ENCODE results near the gene RPS10.

GRCh38 chr6:34475238-34475682 lies 49.4 kb upstream of the RPS10 start:
- no peak for TF ChIP-seq CTCF (IDR thresholded peaks at IDR 0.05; ENCODE audit: poor library complexity)
- TF ChIP-seq EZH2phosphoT487 (IDR thresholded peaks at IDR 0.05; ENCODE audit: low read depth, severe bottlenecking, unreplicated experiment) = no peak
